IMR-90 (cell line): ENCODE data around the gene GAL3ST1. TPM values are rescaled to one million over a fixed set of nuclear protein-coding genes. Genes with fewer than 3 reads are reported as not detected.

Experiments
- ATAC-seq: fragments of 200-7000 bp; cut with Tn5 transposase; 2 replicates; pipeline ENCODE4 v1.9.1; 2020; ENCODE audit warnings: low read depth, mild to moderate bottlenecking, moderate library complexity
- BruUV-seq: library from RNA; stranded (reverse); fragments of 400-500 nt; replicated peaks from 2 replicates; lab custom pipeline; 2021; lab: Mats Ljungman, UMichigan
- CTCF ChIA-PET: fragments of 300-600 bp; formaldehyde crosslinking; extraction: SDS; loops from one replicate; lab custom pipeline; 2021; ENCODE audit warnings: antibody characterized with exemption; lab: Yijun Ruan, JAX
- POLR2A ChIA-PET: fragments of 300-600 bp; sonication (Branson Sonifier 250); formaldehyde crosslinking; loops from one replicate; lab custom pipeline; 2022; ENCODE audit warnings: antibody characterized with exemption; ENCODE audit not compliant: unreplicated experiment; lab: Charles Lee
- DNase-seq: peaks from one replicate; pipeline ENCODE4 v3.0.0; 2013
- H2AFZ ChIP-seq: replicated peaks from 2 replicates; pipeline ENCODE3; 2013; ENCODE audit warnings: low read length, mild to moderate bottlenecking; ENCODE audit not compliant: poor library complexity
- H2AK5ac ChIP-seq: 2 replicates; pipeline ENCODE4 v1.6.1; 2013; ENCODE audit warnings: low read depth, low read length, inconsistent platforms
- H2AK9ac ChIP-seq: replicated peaks from 2 replicates; pipeline ENCODE3; 2013; ENCODE audit warnings: mild to moderate bottlenecking, low read depth, low read length, moderate library complexity; ENCODE audit not compliant: poor library complexity
- H2BK120ac ChIP-seq: 2 replicates; pipeline ENCODE4 v1.6.1; 2013; ENCODE audit warnings: low read depth, low read length, inconsistent platforms
- H2BK15ac ChIP-seq: 3 replicates; pipeline ENCODE4 v1.6.1; 2013; ENCODE audit warnings: low read depth, low read length, inconsistent platforms
- H2BK20ac ChIP-seq: 2 replicates; pipeline ENCODE4 v1.6.1; 2013; ENCODE audit warnings: low read depth, mild to moderate bottlenecking, inconsistent platforms, low read length, moderate library complexity
- H2BK5ac ChIP-seq: 2 replicates; pipeline ENCODE4 v1.6.1; 2013; ENCODE audit warnings: mild to moderate bottlenecking, low read depth, low read length, inconsistent platforms; ENCODE audit not compliant: poor library complexity, severe bottlenecking
- H3K14ac ChIP-seq: replicated peaks from 2 replicates; pipeline ENCODE4 v1.6.1; 2013; ENCODE audit warnings: low read depth, low read length, inconsistent platforms
- H3K18ac ChIP-seq: 2 replicates; pipeline ENCODE4 v1.6.1; 2013; ENCODE audit warnings: low read depth, low read length, control low read depth
- H3K23ac ChIP-seq: 2 replicates; pipeline ENCODE4 v1.6.1; 2013; ENCODE audit warnings: low read depth, low read length, inconsistent platforms
- H3K27ac ChIP-seq: 2 replicates; pipeline ENCODE4 v1.5.1; 2013; ENCODE audit warnings: mild to moderate bottlenecking, control low read depth, low read length; ENCODE audit not compliant: insufficient read depth
- H3K27me3 ChIP-seq: 2 replicates; pipeline ENCODE4 v1.6.1; 2013; ENCODE audit warnings: low read length; ENCODE audit not compliant: control insufficient read depth, insufficient read depth
- H3K36me3 ChIP-seq: 2 replicates; pipeline ENCODE4 v1.6.1; 2013; ENCODE audit warnings: low read length, mixed read lengths; ENCODE audit not compliant: control insufficient read depth, insufficient read depth
- H3K4ac ChIP-seq: 2 replicates; pipeline ENCODE4 v1.6.1; 2013; ENCODE audit warnings: low read depth, low read length, inconsistent platforms
- H3K4me1 ChIP-seq: 2 replicates; pipeline ENCODE4 v1.6.1; 2013; ENCODE audit warnings: low read length, mixed read lengths; ENCODE audit not compliant: control insufficient read depth, insufficient read depth
- H3K4me2 ChIP-seq: 2 replicates; pipeline ENCODE4 v1.6.1; 2013; ENCODE audit warnings: low read depth, mild to moderate bottlenecking, control low read depth, low read length, moderate library complexity
- H3K4me3 ChIP-seq: 2 replicates; pipeline ENCODE4 v1.5.1; 2013; ENCODE audit warnings: low read depth, mild to moderate bottlenecking, control low read depth, low read length, moderate library complexity; ENCODE audit not compliant: insufficient read depth
- H3K56ac ChIP-seq: 2 replicates; pipeline ENCODE4 v1.6.1; 2013; ENCODE audit warnings: low read length, inconsistent platforms; ENCODE audit not compliant: insufficient read depth; ENCODE audit errors: extremely low read depth
- H3K79me1 ChIP-seq, 2 experiments: 2 replicates each; pipeline ENCODE4 v1.6.1; 2013; ENCODE audit warnings: low read length in 2 of 2, inconsistent platforms in 1 of 2, low read depth in 1 of 2
- H3K9ac ChIP-seq: 2 replicates; pipeline ENCODE4 v1.6.1; 2013; ENCODE audit warnings: low read depth, low read length, control low read depth
- H3K9me1 ChIP-seq: 2 replicates; pipeline ENCODE4 v1.6.1; 2013; ENCODE audit warnings: low read length, inconsistent platforms; ENCODE audit not compliant: insufficient read depth
- H3K9me3 ChIP-seq: 2 replicates; pipeline ENCODE4 v1.6.1; 2013; ENCODE audit warnings: low read length; ENCODE audit not compliant: control insufficient read depth, insufficient read depth
- H4K20me1 ChIP-seq: 2 replicates; pipeline ENCODE4 v1.6.1; 2013; ENCODE audit warnings: low read length, inconsistent platforms; ENCODE audit not compliant: insufficient read depth
- H4K5ac ChIP-seq: 2 replicates; pipeline ENCODE4 v1.6.1; 2013; ENCODE audit warnings: mild to moderate bottlenecking, low read depth, low read length, control low read depth
- H4K8ac ChIP-seq, 2 experiments: 2 replicates each; pipeline ENCODE4 v1.6.1; 2013; ENCODE audit warnings: low read depth in 2 of 2, low read length in 2 of 2, control low read depth in 1 of 2, inconsistent platforms in 1 of 2
- H4K91ac ChIP-seq: 2 replicates; pipeline ENCODE4 v1.6.1; 2013; ENCODE audit warnings: low read depth, low read length, inconsistent platforms; ENCODE audit not compliant: insufficient read depth
- BHLHE40 ChIP-seq: fragments of 150-350 bp; IDR thresholded peaks from 2 replicates; pipeline ENCODE4 v1.6.1; 2016; ENCODE audit warnings: mild to moderate bottlenecking, low read depth, low read length
- CEBPB ChIP-seq: IDR thresholded peaks from 2 replicates; pipeline ENCODE4 v1.6.1; 2012; ENCODE audit warnings: low read depth, low read length, improper control_type of control experiment
- CTCF ChIP-seq: conservative IDR thresholded peaks from 2 replicates; pipeline ENCODE4 v1.5.1; 2012; ENCODE audit warnings: mild to moderate bottlenecking, low read depth, low read length, improper control_type of control experiment
- ELK1 ChIP-seq: fragments of 150-350 bp; IDR thresholded peaks from 2 replicates; pipeline ENCODE4 v1.6.1; 2016; ENCODE audit warnings: low read depth, mild to moderate bottlenecking, low read length, moderate library complexity, borderline replicate concordance
- FOS ChIP-seq: fragments of 150-350 bp; IDR thresholded peaks from 2 replicates; pipeline ENCODE4 v1.6.1; 2016; ENCODE audit warnings: low read depth, low read length
- MAFK ChIP-seq: IDR thresholded peaks from 2 replicates; pipeline ENCODE4 v1.6.1; 2012; ENCODE audit warnings: low read depth, low read length, improper control_type of control experiment
- MAZ ChIP-seq: IDR thresholded peaks from 2 replicates; pipeline ENCODE4 v1.6.1; 2012; ENCODE audit warnings: low read depth, mild to moderate bottlenecking, low read length, improper control_type of control experiment, moderate library complexity, borderline replicate concordance
- MXI1 ChIP-seq: IDR thresholded peaks from 2 replicates; pipeline ENCODE4 v1.6.1; 2012; ENCODE audit warnings: low read depth, mild to moderate bottlenecking, low read length, moderate library complexity, borderline replicate concordance
- NFE2L2 ChIP-seq: fragments of 150-350 bp; IDR thresholded peaks from 2 replicates; pipeline ENCODE4 v1.6.1; 2016; ENCODE audit warnings: low read depth, mild to moderate bottlenecking, low read length
- POLR2A ChIP-seq: IDR thresholded peaks from 2 replicates; pipeline ENCODE4 v1.6.1; 2012; ENCODE audit warnings: mild to moderate bottlenecking, low read depth, low read length
- RAD21 ChIP-seq: IDR thresholded peaks from 2 replicates; pipeline ENCODE4 v1.6.1; 2012; ENCODE audit warnings: low read length, improper control_type of control experiment
- RCOR1 ChIP-seq: IDR thresholded peaks from 2 replicates; pipeline ENCODE4 v1.6.1; 2012; ENCODE audit warnings: mild to moderate bottlenecking, low read length, improper control_type of control experiment; ENCODE audit not compliant: insufficient replicate concordance
- RFX5 ChIP-seq: IDR thresholded peaks from 2 replicates; pipeline ENCODE4 v1.8.0; 2012; ENCODE audit warnings: low read depth, mild to moderate bottlenecking, low read length, moderate library complexity
- SMC3 ChIP-seq: fragments of 150-350 bp; IDR thresholded peaks from 2 replicates; pipeline ENCODE4 v1.6.1; 2016; ENCODE audit warnings: low read depth, mild to moderate bottlenecking, antibody characterized with exemption, low read length, moderate library complexity
- WGBS, 2 experiments: methylation state at CpG; one replicate each; pipeline versions ENCODE4 v1.1.5 to v1.1.7; 2013; ENCODE audit warnings: missing lambda C conversion rate in 2 of 2; ENCODE audit not compliant: insufficient read length in 1 of 2; ENCODE audit errors: extremely low coverage in 2 of 2; 5-methylcytosine and 5-hydroxymethylcytosine counted together
- dilution Hi-C: fragments of 300-500 bp; cut with HindIII; formaldehyde crosslinking; loops from one replicate; pipeline ENCODE4 v1.14.3; 2018; ENCODE audit warnings: low sequenced_read_pairs; ENCODE audit not compliant: unreplicated experiment
- in situ Hi-C: fragments of 300-500 bp; cut with MboI; formaldehyde crosslinking; loops from 3 replicates; pipeline ENCODE4 v1.14.3; 2019; ENCODE audit warnings: low sequenced_read_pairs, inconsistent platforms, mixed read lengths
- intact Hi-C: fragments of 100-400 bp; cut with micrococcal nuclease; formaldehyde crosslinking; loops from 2 replicates; pipeline ENCODE4 v1.10.0; 2022
- polyA plus RNA-seq, 3 experiments: library from polyadenylated mRNA; depleted of rRNA; stranded (reverse); fragments of >200 nt; gene quantifications; 2 replicates each; pipeline ENCODE4 v1.2.3, GENCODE V29; 2012; ENCODE audit warnings: low replicate concordance in 1 of 3
- total RNA-seq: library from RNA; depleted of rRNA; stranded (reverse); fragments of >200 nt; gene quantifications from 2 replicates; pipeline ENCODE4 v1.2.3, GENCODE V29; 2012
- TF ChIP-seq, protein P1 (sequence below): fragments of 150-350 bp; IDR thresholded peaks from 2 replicates; pipeline ENCODE4 v1.6.1; 2017; ENCODE audit warnings: mild to moderate bottlenecking, antibody characterized with exemption, low read length, low read depth

Gene GAL3ST1
- total and polyA plus RNA-seq, 2 of the 4 experiments (the other 2 are of a cell fraction), result not detected

DNA sequence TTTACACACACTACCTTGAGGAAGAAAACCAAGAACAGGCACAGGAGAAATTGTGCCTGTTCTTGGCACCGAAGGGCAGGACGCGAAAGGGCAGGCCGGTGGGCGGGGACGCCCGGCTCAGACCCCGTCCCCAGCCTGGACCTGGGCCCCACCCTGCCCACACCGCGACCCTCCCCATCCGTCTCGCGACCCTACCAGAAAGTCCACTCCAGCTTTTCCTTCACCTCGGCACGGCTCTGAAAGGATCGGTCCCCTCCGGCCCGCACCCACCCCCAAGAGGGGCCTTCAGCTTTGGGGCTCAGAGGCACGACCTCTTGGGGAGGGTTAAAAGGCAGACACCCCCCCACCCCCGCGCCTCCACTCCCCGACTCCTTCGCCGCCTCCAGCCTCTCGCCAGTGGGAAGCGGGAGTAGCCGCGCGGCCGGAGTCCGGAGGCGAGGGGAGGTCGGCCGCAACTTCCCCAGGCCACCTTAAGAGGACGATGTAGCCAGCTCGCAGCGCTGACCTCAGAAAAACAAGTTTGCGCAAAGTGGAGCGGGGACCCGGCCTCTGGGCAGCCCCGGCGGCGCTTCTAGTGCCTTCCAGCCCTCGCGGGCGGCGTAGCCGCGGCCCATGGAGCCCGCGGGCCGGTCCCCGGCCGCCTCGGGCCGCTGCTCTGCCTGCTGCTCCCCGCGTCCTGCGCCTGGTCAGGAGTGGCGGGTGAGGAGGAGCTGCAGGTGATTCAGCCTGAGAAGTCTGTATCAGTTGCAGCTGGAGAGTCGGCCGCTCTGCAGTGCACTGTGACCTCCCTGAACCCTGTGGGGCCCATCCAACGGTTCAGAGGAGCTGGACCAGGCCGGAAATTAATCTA is 32.3 kb downstream of the GAL3ST1 start:
- WGBS, 2 experiments, result 8% methylated on average over 10 of the region's 64 CpGs; no CpG with 5 or more reads in 1 of the 2 experiments
- no peak overlapping the region for H2AK9ac ChIP-seq
- H3K18ac ChIP-seq, result no peak overlapping the region
- no peak overlapping the region for H3K4ac ChIP-seq
- no peak overlapping the region for H2BK20ac ChIP-seq
- ChIA-PET CTCF (no interaction called here), POLR2A (no interaction called here)
- no peak overlapping the region for H2AFZ ChIP-seq
- H3K9ac ChIP-seq, result no peak overlapping the region
- BruUV-seq, result no TSS peak
- no peak overlapping the region for H2BK15ac ChIP-seq
- no peak overlapping the region for H2AK5ac ChIP-seq
- H2BK5ac ChIP-seq, result no peak overlapping the region
- no peak overlapping the region for H2BK120ac ChIP-seq
- no peak overlapping the region for H3K27ac ChIP-seq
- H4K91ac ChIP-seq, result no peak overlapping the region
- no peak for TF ChIP-seq RFX5
- TF ChIP-seq SMC3, result no peak
- no peak for TF ChIP-seq MXI1
- no peak for TF ChIP-seq MAZ
- no peak for TF ChIP-seq RAD21
- no peak for TF ChIP-seq CTCF
- TF ChIP-seq BHLHE40, result no peak
- no peak for TF ChIP-seq POLR2A
- TF ChIP-seq ELK1, result no peak
- TF ChIP-seq, protein P1, sequence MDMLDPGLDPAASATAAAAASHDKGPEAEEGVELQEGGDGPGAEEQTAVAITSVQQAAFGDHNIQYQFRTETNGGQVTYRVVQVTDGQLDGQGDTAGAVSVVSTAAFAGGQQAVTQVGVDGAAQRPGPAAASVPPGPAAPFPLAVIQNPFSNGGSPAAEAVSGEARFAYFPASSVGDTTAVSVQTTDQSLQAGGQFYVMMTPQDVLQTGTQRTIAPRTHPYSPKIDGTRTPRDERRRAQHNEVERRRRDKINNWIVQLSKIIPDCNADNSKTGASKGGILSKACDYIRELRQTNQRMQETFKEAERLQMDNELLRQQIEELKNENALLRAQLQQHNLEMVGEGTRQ, result no peak
- no peak for TF ChIP-seq NFE2L2
- TF ChIP-seq FOS, result no peak
- no peak for TF ChIP-seq RCOR1
- no peak for TF ChIP-seq MAFK
- TF ChIP-seq CEBPB, result no peak
- no peaks in the 10 kb centered on the region for H3K79me1 ChIP-seq
- peaks cover 41% of the 10 kb centered on the region for H3K27me3 ChIP-seq
- H3K56ac ChIP-seq, result no peak overlapping the region
- in situ Hi-C loops (no loop called here), dilution Hi-C loops (no loop called here), intact Hi-C loops (loop anchor here (1.0 kb wide), 1 partner anchor 22 kb away; no protein-coding TSS in a partner anchor)
- peak overlapping the region; percentile 44; the same call in 1 of the 2 replicates for H3K4me2 ChIP-seq
- H3K23ac ChIP-seq, result no peak overlapping the region
- no peak overlapping the region for H4K5ac ChIP-seq
- H3K4me3 ChIP-seq, result no peak overlapping the region
- peaks cover 2% of the 10 kb centered on the region; the same call in 1 of the 2 replicates for H3K4me1 ChIP-seq
- H3K14ac ChIP-seq, result no peak overlapping the region
- H3K36me3 ChIP-seq, result no peaks in the 10 kb centered on the region
- H4K8ac ChIP-seq, result no peak overlapping the region
- H3K9me3 ChIP-seq, result no peaks in the 10 kb centered on the region
- no peaks in the 10 kb centered on the region for H3K9me1 ChIP-seq
- H4K20me1 ChIP-seq, result no peaks in the 10 kb centered on the region; the same call in 1 of the 2 replicates
- ATAC-seq (peak; percentile 71), DNase-seq (no peak)
